Measurements from ENCODE around the gene HCFC1.

GRCh38 chrX:153921511-153922446 is 49.8 kb downstream of the HCFC1 start:
- no peak for TF ChIP-seq CTCF (IDR thresholded peaks at IDR 0.05)
- no peak for TF ChIP-seq POLR2A (IDR thresholded peaks at IDR 0.05)
